Right lobe of liver (tissue), 4 donors: Measurements from ENCODE around the gene CDC42EP5.

Experiments used
- POLR2A ChIP-seq: fragments of 450-650 bp; IDR thresholded peaks from one replicate; pipeline ENCODE4 v1.6.1; 2017; ENCODE audit warnings: antibody characterized with exemption, mild to moderate bottlenecking
- TF ChIP-seq, protein P1 (sequence below), 4 donors: fragments of 200-600 bp in 3 of 4; fragments of 450-650 bp in 1 of 4; IDR thresholded peaks; one replicate each; pipeline versions ENCODE4 v1.5.1 to v1.8.0; 2016 to 2022; ENCODE audit warnings: antibody characterized with exemption in 4 of 4, mild to moderate bottlenecking in 2 of 4
- donor health status: DM: no; HTN: no; CAD: no.
- donor health status: DM: no; HTN: no; CAD: no.
- donor health status: DM: no; HTN: yes; CAD: no.

DNA sequence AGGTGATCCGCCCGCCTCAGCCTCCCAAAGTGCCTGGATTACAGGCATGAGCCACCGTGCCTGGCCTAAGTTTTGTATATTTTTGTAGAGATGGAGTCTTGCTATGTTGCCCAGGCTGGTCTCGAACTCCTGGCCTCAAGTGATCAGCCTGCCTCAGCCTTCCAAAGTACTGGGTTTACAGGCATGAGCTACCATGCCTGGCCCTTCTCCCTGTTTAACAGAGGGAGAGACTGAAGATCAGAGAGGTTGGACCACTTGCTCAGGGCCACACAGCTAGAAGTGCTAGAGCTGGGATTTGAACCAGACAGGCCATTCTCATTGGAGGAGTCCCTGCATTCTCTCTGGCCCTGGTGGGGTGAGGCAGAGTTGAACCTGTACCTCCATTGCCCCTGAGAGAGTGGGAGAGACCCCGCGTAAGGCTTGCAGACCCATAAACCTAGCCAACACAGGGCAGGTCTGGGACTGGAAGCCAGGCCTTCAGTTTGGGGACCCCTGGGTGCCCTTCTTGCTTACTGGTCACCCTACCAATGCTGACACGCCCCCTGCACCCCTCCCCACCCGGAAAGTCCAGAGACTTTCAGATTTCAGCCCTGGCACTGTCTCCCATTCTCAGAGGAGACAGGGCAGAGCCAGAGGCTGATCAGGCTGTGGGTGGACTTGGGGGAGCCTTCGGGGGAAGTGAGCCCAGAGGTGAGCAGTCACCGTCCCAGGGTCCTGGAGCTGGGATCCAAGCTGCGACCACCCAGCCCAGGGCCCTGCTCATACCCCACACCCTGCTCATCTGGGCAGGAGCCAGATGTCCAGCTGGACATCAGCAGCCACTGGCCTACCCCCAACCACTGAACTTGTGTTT is 44.5 kb downstream of the CDC42EP5 start:
- TF ChIP-seq POLR2A, result no peak
- TF ChIP-seq, protein P1, sequence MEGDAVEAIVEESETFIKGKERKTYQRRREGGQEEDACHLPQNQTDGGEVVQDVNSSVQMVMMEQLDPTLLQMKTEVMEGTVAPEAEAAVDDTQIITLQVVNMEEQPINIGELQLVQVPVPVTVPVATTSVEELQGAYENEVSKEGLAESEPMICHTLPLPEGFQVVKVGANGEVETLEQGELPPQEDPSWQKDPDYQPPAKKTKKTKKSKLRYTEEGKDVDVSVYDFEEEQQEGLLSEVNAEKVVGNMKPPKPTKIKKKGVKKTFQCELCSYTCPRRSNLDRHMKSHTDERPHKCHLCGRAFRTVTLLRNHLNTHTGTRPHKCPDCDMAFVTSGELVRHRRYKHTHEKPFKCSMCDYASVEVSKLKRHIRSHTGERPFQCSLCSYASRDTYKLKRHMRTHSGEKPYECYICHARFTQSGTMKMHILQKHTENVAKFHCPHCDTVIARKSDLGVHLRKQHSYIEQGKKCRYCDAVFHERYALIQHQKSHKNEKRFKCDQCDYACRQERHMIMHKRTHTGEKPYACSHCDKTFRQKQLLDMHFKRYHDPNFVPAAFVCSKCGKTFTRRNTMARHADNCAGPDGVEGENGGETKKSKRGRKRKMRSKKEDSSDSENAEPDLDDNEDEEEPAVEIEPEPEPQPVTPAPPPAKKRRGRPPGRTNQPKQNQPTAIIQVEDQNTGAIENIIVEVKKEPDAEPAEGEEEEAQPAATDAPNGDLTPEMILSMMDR (IDR thresholded peaks at IDR 0.05), result no peak
